ENCODE data around the gene LAMA2. TPM values are rescaled to one million over a fixed set of nuclear protein-coding genes. Genes with fewer than 3 reads are reported as not detected.

Gene LAMA2
- total RNA-seq, 1 experiment from 2014 or later, result 8.2 TPM

GRCh38 chr6:129117355-129117754 lies 234.4 kb downstream of the LAMA2 start:
- RAD21 ChIA-PET (ENCODE audit: low non-redundant PET in 1 of 2, low total read pairs in 2 of 2, uncharacterized antibody in 2 of 2, unreplicated experiment in 2 of 2), result no interaction called here
- Histone ChIP-seq H3K36me3 (ENCODE audit: control insufficient read depth in 1 of 2, insufficient read depth in 2 of 2, low read length in 2 of 2) (no peaks in the 10 kb centered on the region), H3K27ac (ENCODE audit: low read depth, low read length) (no peak overlapping the region), H3K9me3 (ENCODE audit: control insufficient read depth in 1 of 2, insufficient read depth in 1 of 2, low read depth in 1 of 2, low read length in 2 of 2) (no peaks in the 10 kb centered on the region), H3K4me3 (replicated peaks in 1 of 2; ENCODE audit: low read depth in 1 of 2, low read length in 2 of 2) (no peak overlapping the region), H2AFZ (ENCODE audit: low read depth, low read length, poor library complexity, severe bottlenecking) (no peak overlapping the region), H3K4me2 (ENCODE audit: low read length) (no peak overlapping the region), H3K9me2 (ENCODE audit: insufficient read depth) (no peaks in the 10 kb centered on the region), H3K9ac (ENCODE audit: low read length) (no peak overlapping the region), H4K20me1 (ENCODE audit: insufficient read depth) (no peaks in the 10 kb centered on the region), H3K27me3 (ENCODE audit: insufficient read depth, low read length) (no peaks in the 10 kb centered on the region), H3K4me1 (ENCODE audit: control insufficient read depth in 1 of 2, insufficient read depth in 2 of 2, low read length in 2 of 2) (no peaks in the 10 kb centered on the region), H3K79me2 (ENCODE audit: insufficient read depth, low read length) (no peaks in the 10 kb centered on the region)
- no peak for DNase-seq (ENCODE audit: low read depth, low spot score)
- CTCF ChIA-PET, result no interaction called here
- intact Hi-C loops (cut with micrococcal nuclease), result no loop called here
- POLR2A ChIA-PET, result no interaction called here
- no TSS peak for BruUV-seq (replicated peaks)
- no peak for TF ChIP-seq EZH2 (IDR thresholded peaks at IDR 0.05)
- no peak for TF ChIP-seq TCF7L2 (IDR thresholded peaks at IDR 0.05; ENCODE audit: borderline replicate concordance, extremely low read depth, insufficient read depth, insufficient read length)
- no peak for TF ChIP-seq ELF1 (IDR thresholded peaks at IDR 0.05; ENCODE audit: borderline replicate concordance, low read depth)
- no peak for TF ChIP-seq ZNF274 (IDR thresholded peaks at IDR 0.05; ENCODE audit: low read depth, low read length)
- TF ChIP-seq SRF (IDR thresholded peaks at IDR 0.05; ENCODE audit: low read depth), result no peak
- TF ChIP-seq CTCF (IDR thresholded peaks at IDR 0.05 in 2 of 3, conservative IDR thresholded peaks at IDR 0.05 in 1 of 3; ENCODE audit: borderline replicate concordance in 1 of 3, insufficient read depth in 1 of 3, low read depth in 2 of 3, low read length in 2 of 3), result no peak
- no peak for TF ChIP-seq POLR2A (IDR thresholded peaks at IDR 0.05; ENCODE audit: borderline replicate concordance, extremely low read depth, insufficient read depth, insufficient read length)
- TF ChIP-seq RAD21 (IDR thresholded peaks at IDR 0.05; ENCODE audit: low read depth), result no peak
- TF ChIP-seq YY1 (IDR thresholded peaks at IDR 0.05; ENCODE audit: extremely low read depth, insufficient replicate concordance, low read depth, low read length), result no peak
- TF ChIP-seq POLR2AphosphoS5 (IDR thresholded peaks at IDR 0.05; ENCODE audit: low read depth, low read length), result no peak
- TF ChIP-seq ZFX (IDR thresholded peaks at IDR 0.05), result no peak
- no peak for TF ChIP-seq EGR1 (IDR thresholded peaks at IDR 0.05; ENCODE audit: low read depth)
- TF ChIP-seq, protein P1, sequence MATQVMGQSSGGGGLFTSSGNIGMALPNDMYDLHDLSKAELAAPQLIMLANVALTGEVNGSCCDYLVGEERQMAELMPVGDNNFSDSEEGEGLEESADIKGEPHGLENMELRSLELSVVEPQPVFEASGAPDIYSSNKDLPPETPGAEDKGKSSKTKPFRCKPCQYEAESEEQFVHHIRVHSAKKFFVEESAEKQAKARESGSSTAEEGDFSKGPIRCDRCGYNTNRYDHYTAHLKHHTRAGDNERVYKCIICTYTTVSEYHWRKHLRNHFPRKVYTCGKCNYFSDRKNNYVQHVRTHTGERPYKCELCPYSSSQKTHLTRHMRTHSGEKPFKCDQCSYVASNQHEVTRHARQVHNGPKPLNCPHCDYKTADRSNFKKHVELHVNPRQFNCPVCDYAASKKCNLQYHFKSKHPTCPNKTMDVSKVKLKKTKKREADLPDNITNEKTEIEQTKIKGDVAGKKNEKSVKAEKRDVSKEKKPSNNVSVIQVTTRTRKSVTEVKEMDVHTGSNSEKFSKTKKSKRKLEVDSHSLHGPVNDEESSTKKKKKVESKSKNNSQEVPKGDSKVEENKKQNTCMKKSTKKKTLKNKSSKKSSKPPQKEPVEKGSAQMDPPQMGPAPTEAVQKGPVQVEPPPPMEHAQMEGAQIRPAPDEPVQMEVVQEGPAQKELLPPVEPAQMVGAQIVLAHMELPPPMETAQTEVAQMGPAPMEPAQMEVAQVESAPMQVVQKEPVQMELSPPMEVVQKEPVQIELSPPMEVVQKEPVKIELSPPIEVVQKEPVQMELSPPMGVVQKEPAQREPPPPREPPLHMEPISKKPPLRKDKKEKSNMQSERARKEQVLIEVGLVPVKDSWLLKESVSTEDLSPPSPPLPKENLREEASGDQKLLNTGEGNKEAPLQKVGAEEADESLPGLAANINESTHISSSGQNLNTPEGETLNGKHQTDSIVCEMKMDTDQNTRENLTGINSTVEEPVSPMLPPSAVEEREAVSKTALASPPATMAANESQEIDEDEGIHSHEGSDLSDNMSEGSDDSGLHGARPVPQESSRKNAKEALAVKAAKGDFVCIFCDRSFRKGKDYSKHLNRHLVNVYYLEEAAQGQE (IDR thresholded peaks at IDR 0.05; ENCODE audit: low read depth), result no peak
- TF ChIP-seq SIN3A (IDR thresholded peaks at IDR 0.05; ENCODE audit: low read depth), result no peak
- no peak for TF ChIP-seq FOSL1 (IDR thresholded peaks at IDR 0.05; ENCODE audit: low read depth)
- ATAC-seq, result no peak
